Lower leg skin (tissue), 3 donors: ENCODE results near the gene STPG1.

Experiments used
- POLR2A ChIP-seq, 2 donors: fragments of 450-650 bp; IDR thresholded peaks; one replicate each; pipeline ENCODE4 v1.6.1; 2016 to 2017; ENCODE audit warnings: antibody characterized with exemption in 2 of 2, mild to moderate bottlenecking in 1 of 2, moderate library complexity in 1 of 2
- TF ChIP-seq, protein P1 (sequence below), 3 donors: fragments of 450-650 bp; IDR thresholded peaks; one replicate each; pipeline ENCODE4 v1.5.1; 2016; ENCODE audit warnings: antibody characterized with exemption in 3 of 3, mild to moderate bottlenecking in 3 of 3, moderate library complexity in 2 of 3

DNA sequence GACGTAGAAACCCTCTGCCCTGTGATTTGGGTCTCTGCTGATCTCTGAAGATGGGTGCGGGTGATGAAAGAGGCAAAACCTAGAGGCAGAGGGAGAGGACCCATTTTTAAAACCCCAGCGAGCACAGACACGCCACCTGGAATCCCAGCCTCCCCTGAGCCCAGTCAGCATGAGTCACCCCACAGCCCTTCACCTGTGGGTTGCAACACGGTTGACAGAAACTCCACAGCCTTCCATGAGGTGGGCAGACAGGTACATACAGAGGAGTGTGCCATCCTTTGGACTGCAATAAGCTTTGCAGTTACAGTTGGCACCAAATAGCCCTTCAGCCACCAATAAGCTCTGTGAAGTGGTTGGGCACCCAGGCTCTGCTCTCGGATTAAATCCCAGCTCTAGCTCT, 96.5 kb downstream of the STPG1 start:
- TF ChIP-seq, protein P1, sequence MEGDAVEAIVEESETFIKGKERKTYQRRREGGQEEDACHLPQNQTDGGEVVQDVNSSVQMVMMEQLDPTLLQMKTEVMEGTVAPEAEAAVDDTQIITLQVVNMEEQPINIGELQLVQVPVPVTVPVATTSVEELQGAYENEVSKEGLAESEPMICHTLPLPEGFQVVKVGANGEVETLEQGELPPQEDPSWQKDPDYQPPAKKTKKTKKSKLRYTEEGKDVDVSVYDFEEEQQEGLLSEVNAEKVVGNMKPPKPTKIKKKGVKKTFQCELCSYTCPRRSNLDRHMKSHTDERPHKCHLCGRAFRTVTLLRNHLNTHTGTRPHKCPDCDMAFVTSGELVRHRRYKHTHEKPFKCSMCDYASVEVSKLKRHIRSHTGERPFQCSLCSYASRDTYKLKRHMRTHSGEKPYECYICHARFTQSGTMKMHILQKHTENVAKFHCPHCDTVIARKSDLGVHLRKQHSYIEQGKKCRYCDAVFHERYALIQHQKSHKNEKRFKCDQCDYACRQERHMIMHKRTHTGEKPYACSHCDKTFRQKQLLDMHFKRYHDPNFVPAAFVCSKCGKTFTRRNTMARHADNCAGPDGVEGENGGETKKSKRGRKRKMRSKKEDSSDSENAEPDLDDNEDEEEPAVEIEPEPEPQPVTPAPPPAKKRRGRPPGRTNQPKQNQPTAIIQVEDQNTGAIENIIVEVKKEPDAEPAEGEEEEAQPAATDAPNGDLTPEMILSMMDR (IDR thresholded peaks at IDR 0.05), result no peak
- no peak for TF ChIP-seq POLR2A (IDR thresholded peaks at IDR 0.05)
